Stomach (tissue), 9 donors: ENCODE data around the gene NR1D1. TPM values are rescaled to one million over a fixed set of nuclear protein-coding genes. Genes with fewer than 3 reads are reported as not detected.

Experiments
- DNase-seq, 2 donors: peaks; one replicate each; pipeline versions ENCODE4 v3.0.0 to v3.0.0-alpha.2; 2013 to 2019
- H3K27ac ChIP-seq, 5 donors: fragments of 200-600 bp in 4 of 5; sonication (generic) in 4 of 5; one replicate each; pipeline ENCODE4 v1.5.1; 2013 to 2019; ENCODE audit warnings: mild to moderate bottlenecking in 1 of 5, moderate library complexity in 1 of 5
- H3K27me3 ChIP-seq, 3 donors: fragments of 200-600 bp; sonication (generic); one replicate each; pipeline ENCODE4 v1.5.1; 2017 to 2019; ENCODE audit warnings: mixed run types in 1 of 3
- H3K36me3 ChIP-seq, 4 donors: fragments of 200-600 bp; sonication (generic); 1 replicate in 3 of 4; 2 replicates in 1 of 4; pipeline ENCODE4 v1.5.1; 2016 to 2019
- H3K4me1 ChIP-seq, 4 donors: fragments of 200-600 bp; sonication (generic); one replicate each; pipeline ENCODE4 v1.5.1; 2016 to 2019
- H3K4me3 ChIP-seq, 4 donors: fragments of 200-600 bp; sonication (generic) in 3 of 4; one replicate each; pipeline ENCODE4 v1.5.1; 2016 to 2019; ENCODE audit warnings: mild to moderate bottlenecking in 1 of 4
- H3K9me3 ChIP-seq, 4 donors: fragments of 200-600 bp; sonication (generic); one replicate each; pipeline ENCODE4 v1.5.1; 2016 to 2019
- EP300 ChIP-seq: sonication (generic); formaldehyde crosslinking; IDR thresholded peaks from one replicate; pipeline ENCODE4 v1.6.1; 2017; ENCODE audit warnings: antibody characterized with exemption
- POLR2A ChIP-seq, 4 donors: fragments of 450-650 bp; IDR thresholded peaks; one replicate each; pipeline ENCODE4 v1.6.1; 2016; ENCODE audit warnings: antibody characterized with exemption in 4 of 4, control low read depth in 2 of 4, mild to moderate bottlenecking in 1 of 4, moderate library complexity in 1 of 4
- POLR2AphosphoS5 ChIP-seq, 3 donors: sonication (generic); formaldehyde crosslinking; IDR thresholded peaks; one replicate each; pipeline ENCODE4 v1.6.1; 2016; ENCODE audit warnings: antibody characterized with exemption in 3 of 3
- WGBS, 5 donors: extraction: QIAGEN DNeasy Blood & Tissue Kit in 3 of 5; methylation state at CpG; one replicate each; pipeline versions ENCODE4 v1.1.5 to v1.1.7; 2013 to 2018; 5-methylcytosine and 5-hydroxymethylcytosine counted together
- intact Hi-C: fragments of 100-400 bp; cut with DNase I; formaldehyde crosslinking; loops from one replicate; pipeline ENCODE4 v1.15.1; 2023; ENCODE audit warnings: low total_unique reads
- polyA plus RNA-seq, 3 donors: library from polyadenylated mRNA; stranded (reverse); fragments of 200-250 nt; gene quantifications; one replicate each; pipeline ENCODE4 v1.2.3, GENCODE V29; 2013
- total RNA-seq, 5 donors: library from RNA; depleted of rRNA; stranded (reverse); fragments of >200 nt; gene quantifications; one replicate each; pipeline versions ENCODE4 v1.1.0 to v1.2.3, GENCODE V29; 2014 to 2016
- TF ChIP-seq, protein P1 (sequence below), 7 experiments: fragments of 450-650 bp in 4 of 7; fragments of 200-600 bp in 3 of 7; sonication (generic) in 3 of 7; IDR thresholded peaks; one replicate each; pipeline ENCODE4 v1.5.1; 2016 to 2019; ENCODE audit warnings: antibody characterized with exemption in 7 of 7, control low read depth in 2 of 7, mild to moderate bottlenecking in 1 of 7
- donor health status: healthy with polysubstance abuse.
- donor health status: Bipolar disorder and iron deficiency.
- donor health status: healthy.

NR1D1 gene
- total and polyA plus RNA-seq, 8 donors, result 2.8 to 20.5 (median 9.3) TPM

DNA sequence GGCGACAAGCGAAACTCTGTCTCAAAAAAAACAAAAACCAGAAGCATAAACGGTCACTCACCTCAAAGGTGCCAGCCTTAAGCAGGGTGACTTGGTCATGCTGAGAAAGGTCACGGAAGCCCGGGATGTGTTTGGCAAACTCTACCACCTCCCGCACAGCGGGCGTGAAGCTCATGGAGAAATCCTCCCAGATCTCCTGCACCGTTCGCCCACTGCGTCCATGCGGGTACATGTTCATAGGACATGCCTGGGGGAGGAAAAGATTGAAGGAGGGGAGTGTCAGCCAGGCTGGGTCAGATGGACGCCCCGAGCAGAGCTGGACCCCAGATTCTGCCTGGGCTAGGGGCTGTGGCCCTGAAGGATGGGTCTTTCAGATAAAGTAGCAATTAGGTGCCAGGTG is 5.5 kb downstream of the NR1D1 start:
- no peaks in the 10 kb centered on the region for H3K27me3 ChIP-seq
- DNase-seq, result no peak
- peak overlapping the region; percentile 91 to 98 (median 97) for H3K27ac ChIP-seq
- TF ChIP-seq EP300, result no peak
- TF ChIP-seq, protein P1, sequence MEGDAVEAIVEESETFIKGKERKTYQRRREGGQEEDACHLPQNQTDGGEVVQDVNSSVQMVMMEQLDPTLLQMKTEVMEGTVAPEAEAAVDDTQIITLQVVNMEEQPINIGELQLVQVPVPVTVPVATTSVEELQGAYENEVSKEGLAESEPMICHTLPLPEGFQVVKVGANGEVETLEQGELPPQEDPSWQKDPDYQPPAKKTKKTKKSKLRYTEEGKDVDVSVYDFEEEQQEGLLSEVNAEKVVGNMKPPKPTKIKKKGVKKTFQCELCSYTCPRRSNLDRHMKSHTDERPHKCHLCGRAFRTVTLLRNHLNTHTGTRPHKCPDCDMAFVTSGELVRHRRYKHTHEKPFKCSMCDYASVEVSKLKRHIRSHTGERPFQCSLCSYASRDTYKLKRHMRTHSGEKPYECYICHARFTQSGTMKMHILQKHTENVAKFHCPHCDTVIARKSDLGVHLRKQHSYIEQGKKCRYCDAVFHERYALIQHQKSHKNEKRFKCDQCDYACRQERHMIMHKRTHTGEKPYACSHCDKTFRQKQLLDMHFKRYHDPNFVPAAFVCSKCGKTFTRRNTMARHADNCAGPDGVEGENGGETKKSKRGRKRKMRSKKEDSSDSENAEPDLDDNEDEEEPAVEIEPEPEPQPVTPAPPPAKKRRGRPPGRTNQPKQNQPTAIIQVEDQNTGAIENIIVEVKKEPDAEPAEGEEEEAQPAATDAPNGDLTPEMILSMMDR (IDR thresholded peaks at IDR 0.05), result no peak
- no peak for TF ChIP-seq POLR2AphosphoS5 (IDR thresholded peaks at IDR 0.05)
- TF ChIP-seq POLR2A (IDR thresholded peaks at IDR 0.05), result no peak
- H3K4me3 ChIP-seq, result peak overlapping the region in 1 of 4 donors; percentile 6
- H3K36me3 ChIP-seq, result peaks cover 45 to 76% (median 75%) of the 10 kb centered on the region in 4 donors
- no peaks in the 10 kb centered on the region for H3K9me3 ChIP-seq
- 54 to 73% (median 64%) methylated on average over 14 of the region's 14 CpGs for WGBS, 5 donors
- intact Hi-C loops, result no loop called here
- peaks cover 86 to 94% (median 89%) of the 10 kb centered on the region in 4 donors for H3K4me1 ChIP-seq

DNA sequence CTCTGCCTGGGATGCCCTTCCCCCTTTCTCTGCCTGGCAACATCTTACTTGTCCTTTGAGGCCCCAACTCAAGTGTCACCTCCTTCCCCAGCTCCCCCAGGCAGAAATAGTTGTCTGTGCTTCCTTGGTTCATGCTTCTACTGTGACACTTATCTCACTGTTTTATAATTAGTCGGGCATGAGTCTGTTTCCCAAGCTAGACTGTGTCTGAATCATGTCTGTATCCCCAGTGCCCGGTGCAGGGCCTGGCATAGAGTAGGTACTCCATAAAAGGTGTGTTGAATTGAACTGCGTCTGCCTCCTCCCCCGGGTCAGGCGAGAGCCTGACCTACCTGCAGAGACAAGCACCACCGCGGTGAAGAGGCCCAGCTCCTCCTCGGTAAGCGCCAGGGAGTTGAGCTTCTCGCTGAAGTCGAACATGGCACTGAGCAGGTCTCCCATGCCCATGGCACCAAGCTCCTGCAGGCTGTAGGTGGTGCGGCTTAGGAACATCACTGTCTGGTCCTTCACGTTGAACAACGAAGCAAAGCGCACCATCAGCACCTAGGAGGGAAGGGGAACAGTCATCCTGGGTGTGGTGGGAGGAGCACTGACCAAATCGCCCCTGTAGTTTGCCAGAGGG is 6.7 kb downstream of the NR1D1 start:
- Histone ChIP-seq H3K9me3 (no peaks in the 10 kb centered on the region), H3K4me3 (no peak overlapping the region), H3K27me3 (no peaks in the 10 kb centered on the region), H3K36me3 (peaks cover 55 to 88% (median 87%) of the 10 kb centered on the region in 4 donors), H3K27ac (peak overlapping the region; percentile 26 to 98 (median 97)), H3K4me1 (peaks cover 78 to 98% (median 91%) of the 10 kb centered on the region in 4 donors)
- no peak for DNase-seq
- TF ChIP-seq EP300 (no peak), POLR2AphosphoS5 (IDR thresholded peaks at IDR 0.05) (no peak), POLR2A (IDR thresholded peaks at IDR 0.05) (no peak)
- TF ChIP-seq, protein P1 (IDR thresholded peaks at IDR 0.05), result no peak
- intact Hi-C loops, result no loop called here
- WGBS, 5 donors, result 56 to 75% (median 65%) methylated on average over 16 of the region's 16 CpGs

DNA sequence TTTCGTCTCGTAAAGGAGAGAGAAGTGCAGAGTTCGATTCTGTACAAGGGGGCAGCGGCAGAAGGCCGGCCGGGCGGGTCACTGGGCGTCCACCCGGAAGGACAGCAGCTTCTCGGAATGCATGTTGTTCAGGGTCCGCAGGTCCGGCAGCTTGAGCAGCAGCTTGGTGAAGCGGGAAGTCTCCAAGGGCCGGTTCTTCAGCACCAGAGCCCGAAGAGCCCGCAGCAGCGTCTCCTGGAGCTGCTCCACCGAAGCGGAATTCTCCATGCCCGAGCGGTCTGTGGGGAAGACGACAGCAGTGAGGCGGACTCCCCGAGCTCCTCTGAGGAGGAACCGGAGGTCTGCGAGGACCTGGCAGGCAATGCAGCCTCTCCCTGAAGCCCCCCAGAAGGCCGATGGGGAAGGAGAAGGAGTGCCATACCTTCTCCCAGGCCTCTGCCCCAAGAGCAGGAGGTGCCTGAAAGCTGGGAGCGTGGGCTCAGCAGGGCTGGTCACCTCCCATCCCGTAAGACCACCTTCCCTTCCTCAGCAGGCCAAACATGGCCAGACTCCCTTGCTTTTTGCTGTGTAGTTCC is 7.3 kb downstream of the NR1D1 start:
- DNase-seq, result peak in 1 of 2 donors; percentile 21
- 64 to 84% (median 75%) methylated on average over 29 of the region's 29 CpGs for WGBS, 5 donors
- H3K27ac ChIP-seq, result peak overlapping the region; percentile 25 to 98 (median 97)
- peaks cover 72 to 92% (median 85%) of the 10 kb centered on the region in 4 donors for H3K4me1 ChIP-seq
- H3K9me3 ChIP-seq, result no peaks in the 10 kb centered on the region
- TF ChIP-seq, protein P1 (IDR thresholded peaks at IDR 0.05), result no peak
- TF ChIP-seq EP300, result no peak
- no peak for TF ChIP-seq POLR2A (IDR thresholded peaks at IDR 0.05)
- TF ChIP-seq POLR2AphosphoS5 (IDR thresholded peaks at IDR 0.05), result no peak
- intact Hi-C loops, result no loop called here
- no peak overlapping the region for H3K4me3 ChIP-seq
- H3K36me3 ChIP-seq, result peaks cover 60 to 94% (median 93%) of the 10 kb centered on the region in 4 donors
- no peaks in the 10 kb centered on the region for H3K27me3 ChIP-seq

DNA sequence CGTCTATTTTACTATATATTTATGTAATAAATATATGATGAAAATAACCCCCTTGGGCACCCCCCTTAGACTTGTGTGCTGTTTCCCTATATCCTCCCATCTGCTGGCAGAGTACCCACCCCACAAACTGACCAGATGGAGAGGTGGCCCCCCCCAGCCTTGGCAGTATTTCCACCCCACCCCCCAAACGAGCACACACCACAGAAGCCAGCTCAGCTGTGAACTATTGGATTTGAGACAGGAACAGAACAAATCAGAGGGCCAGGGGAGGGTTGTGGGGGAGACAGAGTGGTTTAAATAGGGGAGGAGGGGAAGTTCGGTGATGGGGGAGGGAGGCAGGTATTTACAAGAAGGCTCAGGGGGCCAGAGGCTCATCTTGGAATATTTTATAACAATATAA is 7.8 kb downstream of the NR1D1 start:
- peak in 1 of 2 donors; percentile 23 for DNase-seq
- Histone ChIP-seq H3K9me3 (no peaks in the 10 kb centered on the region), H3K4me1 (peaks cover 67 to 87% (median 80%) of the 10 kb centered on the region in 4 donors), H3K27me3 (no peaks in the 10 kb centered on the region), H3K4me3 (no peak overlapping the region), H3K27ac (peak overlapping the region; percentile 25 to 98 (median 97)), H3K36me3 (peaks cover 65 to 99% (median 98%) of the 10 kb centered on the region in 4 donors)
- WGBS, 5 donors, result 32 to 46% (median 37%) methylated on average over 3 of the region's 3 CpGs
- intact Hi-C loops, result no loop called here
- no peak for TF ChIP-seq EP300
- TF ChIP-seq, protein P1 (IDR thresholded peaks at IDR 0.05), result no peak
- no peak for TF ChIP-seq POLR2AphosphoS5 (IDR thresholded peaks at IDR 0.05)
- no peak for TF ChIP-seq POLR2A (IDR thresholded peaks at IDR 0.05)
